Measurements from ENCODE around the gene SH3PXD2B. TPM values are rescaled to one million over a fixed set of nuclear protein-coding genes. Genes with fewer than 3 reads are reported as not detected.
"Not testable (repeated sequence)": the region's sequence is repeated elsewhere in the genome, so short reads cannot be mapped to it uniquely, and the experiment has no call there.

SH3PXD2B gene
- polyA plus RNA-seq, 6 donors from 2014 or later, result not detected

- DNase-seq (peak; percentile 29), ATAC-seq (ENCODE audit: low read depth in 2 of 2) (peak; percentile 53 to 74)
- H3K27ac Mint-ChIP-seq, result peak overlapping the region in 1 of 6 donors; percentile 57
- peaks cover 0 to 3% (median 0%) of the 10 kb centered on the region in 7 donors for H3K9me3 Mint-ChIP-seq
- no peaks in the 10 kb centered on the region for H3K36me3 Mint-ChIP-seq
- H3K4me3 Mint-ChIP-seq, result no peak overlapping the region
- H3K4me1 Mint-ChIP-seq, result peaks cover 0 to 3% (median 0%) of the 10 kb centered on the region in 3 donors
- H3K27me3 Mint-ChIP-seq, result peaks cover 0 to 5% (median 4%) of the 10 kb centered on the region in 3 donors
These were observed 24.9 kb upstream of the SH3PXD2B start for GRCh38 chr5:172479034-172479783.

- H3K27me3 Mint-ChIP-seq, result peaks cover under 1 to 10% (median 5%) of the 10 kb centered on the region in 3 donors
- not testable (repeated sequence) for H3K27ac Mint-ChIP-seq; DNase-seq; H3K36me3 Mint-ChIP-seq; H3K9me3 Mint-ChIP-seq; H3K4me3 Mint-ChIP-seq; ATAC-seq (ENCODE audit: low read depth in 2 of 2); H3K4me1 Mint-ChIP-seq
These were observed 24.3 kb upstream of the SH3PXD2B start for GRCh38 chr5:172478695-172479033.

- Mint-ChIP-seq H3K4me1 (peaks cover 0 to 3% (median 0%) of the 10 kb centered on the region in 3 donors), H3K27ac (no peak overlapping the region), H3K4me3 (no peak overlapping the region), H3K9me3 (no peaks in the 10 kb centered on the region), H3K27me3 (peaks cover 5 to 15% (median 5%) of the 10 kb centered on the region in 3 donors), H3K36me3 (no peaks in the 10 kb centered on the region)
- ATAC-seq (ENCODE audit: low read depth in 2 of 2) (no peak), DNase-seq (no peak)
These were observed 23.9 kb upstream of the SH3PXD2B start for GRCh38 chr5:172478256-172478655.

GRCh38 chr5:172477466-172477865 is 23.1 kb upstream of the SH3PXD2B start:
- Mint-ChIP-seq H3K4me3 (no peak overlapping the region), H3K27me3 (peaks cover 5 to 16% (median 8%) of the 10 kb centered on the region in 3 donors), H3K36me3 (no peaks in the 10 kb centered on the region), H3K4me1 (peaks cover 0 to 3% (median 0%) of the 10 kb centered on the region in 3 donors), H3K27ac (no peak overlapping the region), H3K9me3 (no peaks in the 10 kb centered on the region)
- DNase-seq (no peak), ATAC-seq (ENCODE audit: low read depth in 2 of 2) (no peak)

GRCh38 chr5:172474293-172474692 is 20.0 kb upstream of the SH3PXD2B start:
- Mint-ChIP-seq H3K4me1 (peaks cover 0 to 3% (median 0%) of the 10 kb centered on the region in 3 donors), H3K27me3 (peaks cover 8 to 24% (median 17%) of the 10 kb centered on the region in 3 donors), H3K4me3 (no peak overlapping the region), H3K9me3 (no peaks in the 10 kb centered on the region), H3K27ac (peak overlapping the region in 2 of 6 donors; percentile 17 to 57), H3K36me3 (no peaks in the 10 kb centered on the region)
- ATAC-seq (ENCODE audit: low read depth in 2 of 2) (no peak), DNase-seq (no peak)

GRCh38 chr5:172473427-172473826 is 19.1 kb upstream of the SH3PXD2B start:
- ATAC-seq (ENCODE audit: low read depth in 2 of 2) (no peak), DNase-seq (no peak)
- H3K9me3 Mint-ChIP-seq, result peaks cover 0 to 8% (median 4%) of the 10 kb centered on the region in 7 donors
- peaks cover 0 to 5% of the 10 kb centered on the region in 2 donors for H3K36me3 Mint-ChIP-seq
- H3K27me3 Mint-ChIP-seq, result peaks cover 16 to 30% (median 17%) of the 10 kb centered on the region in 3 donors
- peak overlapping the region in 2 of 6 donors; percentile 2 to 38 for H3K27ac Mint-ChIP-seq
- H3K4me3 Mint-ChIP-seq, result no peak overlapping the region
- no peaks in the 10 kb centered on the region for H3K4me1 Mint-ChIP-seq

GRCh38 chr5:172469697-172470096 is 15.4 kb upstream of the SH3PXD2B start:
- H3K9me3 Mint-ChIP-seq, result peaks cover 0 to 10% (median 5%) of the 10 kb centered on the region in 7 donors
- peaks cover 0 to 7% of the 10 kb centered on the region in 2 donors for H3K36me3 Mint-ChIP-seq
- no peaks in the 10 kb centered on the region for H3K4me1 Mint-ChIP-seq
- H3K27me3 Mint-ChIP-seq, result peaks cover 17 to 33% (median 17%) of the 10 kb centered on the region in 3 donors
- no peak overlapping the region for H3K4me3 Mint-ChIP-seq
- DNase-seq (no peak), ATAC-seq (ENCODE audit: low read depth in 2 of 2) (no peak)
- H3K27ac Mint-ChIP-seq, result no peak overlapping the region

- Mint-ChIP-seq H3K27me3 (peaks cover 4 to 15% (median 12%) of the 10 kb centered on the region in 3 donors), H3K9me3 (peaks cover 4 to 20% (median 17%) of the 10 kb centered on the region in 7 donors), H3K4me1 (peaks cover 0 to 4% (median 0%) of the 10 kb centered on the region in 3 donors), H3K4me3 (no peak overlapping the region), H3K36me3 (peaks cover 0 to 7% of the 10 kb centered on the region in 2 donors), H3K27ac (no peak overlapping the region)
- ATAC-seq (ENCODE audit: low read depth in 2 of 2) (no peak), DNase-seq (no peak)
These were observed 11.7 kb upstream of the SH3PXD2B start for GRCh38 chr5:172466062-172466461.

GRCh38 chr5:172463031-172463430 is 8.7 kb upstream of the SH3PXD2B start:
- H3K9me3 Mint-ChIP-seq, result peaks cover 4 to 19% (median 10%) of the 10 kb centered on the region in 7 donors
- H3K27me3 Mint-ChIP-seq, result peaks cover 6 to 16% (median 15%) of the 10 kb centered on the region in 3 donors
- no peaks in the 10 kb centered on the region for H3K36me3 Mint-ChIP-seq
- H3K4me1 Mint-ChIP-seq, result peaks cover 0 to 4% (median 3%) of the 10 kb centered on the region in 3 donors
- no peak for DNase-seq
- H3K27ac Mint-ChIP-seq, result no peak overlapping the region
- no peak for ATAC-seq (ENCODE audit: low read depth in 2 of 2)
- no peak overlapping the region for H3K4me3 Mint-ChIP-seq

GRCh38 chr5:172459783-172460165 is 5.4 kb upstream of the SH3PXD2B start:
- DNase-seq, result no peak
- no peak for ATAC-seq (ENCODE audit: low read depth in 2 of 2)
- H3K36me3 Mint-ChIP-seq, result peaks cover 0 to 3% of the 10 kb centered on the region in 2 donors
- H3K27me3 Mint-ChIP-seq, result peaks cover 20 to 36% (median 21%) of the 10 kb centered on the region in 3 donors
- H3K9me3 Mint-ChIP-seq, result peaks cover 4 to 15% (median 9%) of the 10 kb centered on the region in 7 donors
- H3K4me1 Mint-ChIP-seq, result peaks cover 3 to 9% (median 7%) of the 10 kb centered on the region in 3 donors
- H3K27ac Mint-ChIP-seq, result no peak overlapping the region
- no peak overlapping the region for H3K4me3 Mint-ChIP-seq

GRCh38 chr5:172458976-172459782 is 4.9 kb upstream of the SH3PXD2B start:
- peak overlapping the region in 1 of 8 donors; percentile 63 for H3K4me3 Mint-ChIP-seq
- no peak for DNase-seq

GRCh38 chr5:172456076-172456722 is 1.9 kb upstream of the SH3PXD2B start:
- H3K4me3 Mint-ChIP-seq, result peak overlapping the region in 5 of 8 donors; percentile 12 to 85 (median 58)
- peaks cover 0 to 7% of the 10 kb centered on the region in 2 donors for H3K36me3 Mint-ChIP-seq
- ATAC-seq (ENCODE audit: low read depth in 2 of 2), result no peak
- H3K9me3 Mint-ChIP-seq, result no peaks in the 10 kb centered on the region
- no peak overlapping the region for H3K27ac Mint-ChIP-seq
- no peak for DNase-seq
- peaks cover 11 to 24% (median 17%) of the 10 kb centered on the region in 3 donors for H3K4me1 Mint-ChIP-seq
- H3K27me3 Mint-ChIP-seq, result peaks cover 43 to 61% (median 49%) of the 10 kb centered on the region in 3 donors

More at GRCh38 chr5:172458976-172459782, 4.9 kb upstream of the SH3PXD2B start:
- no peak overlapping the region for H3K27ac Mint-ChIP-seq
- peaks cover 4 to 9% (median 8%) of the 10 kb centered on the region in 7 donors for H3K9me3 Mint-ChIP-seq
- H3K27me3 Mint-ChIP-seq, result peaks cover 23 to 39% (median 25%) of the 10 kb centered on the region in 3 donors
- peaks cover 0 to 7% of the 10 kb centered on the region in 2 donors for H3K36me3 Mint-ChIP-seq
- peaks cover 5 to 11% (median 10%) of the 10 kb centered on the region in 3 donors for H3K4me1 Mint-ChIP-seq
- ATAC-seq (ENCODE audit: low read depth in 2 of 2), result no peak

- Mint-ChIP-seq H3K9me3 (no peaks in the 10 kb centered on the region), H3K27me3 (peaks cover 50 to 63% (median 55%) of the 10 kb centered on the region in 3 donors), H3K4me1 (peaks cover 11 to 23% (median 21%) of the 10 kb centered on the region in 3 donors), H3K27ac (no peak overlapping the region), H3K4me3 (peak overlapping the region; percentile 12 to 92 (median 82)), H3K36me3 (peaks cover 0 to 7% of the 10 kb centered on the region in 2 donors)
- DNase-seq (no peak), ATAC-seq (ENCODE audit: low read depth in 2 of 2) (no peak)
These were observed 1.3 kb upstream of the SH3PXD2B start for GRCh38 chr5:172455511-172456061.

All from naive B cell (primary cell).